ENCODE measurements around the gene C13orf46. TPM values are rescaled to one million over a fixed set of nuclear protein-coding genes. Genes with fewer than 3 reads are reported as not detected.

Gene C13orf46
- total RNA-seq, 1 experiment from 2014 or later: not detected

- no peaks in the 10 kb centered on the region for H3K4me1 Mint-ChIP-seq (ENCODE audit: low read depth, unreplicated experiment)
- H3K4me3 Mint-ChIP-seq (ENCODE audit: unreplicated experiment): no peak overlapping the region
- H3K36me3 Mint-ChIP-seq (ENCODE audit: insufficient read depth, unreplicated experiment): peaks cover 20% of the 10 kb centered on the region
- intact Hi-C loops (cut with micrococcal nuclease; ENCODE audit: unreplicated experiment): no loop called here
- no peak overlapping the region for H3K4me3 ChIP-seq (ENCODE audit: low read depth, low read length)
- DNase-seq: no peak
- H3K4me1 ChIP-seq: no peaks in the 10 kb centered on the region
- BruUV-seq (replicated peaks): no TSS peak
- no peaks in the 10 kb centered on the region for H3K36me3 ChIP-seq (ENCODE audit: control insufficient read depth, insufficient read depth, low read length)
- no peaks in the 10 kb centered on the region for H3K27me3 ChIP-seq (replicated peaks; ENCODE audit: control insufficient read depth, insufficient read depth, low read length)
- H3K27ac Mint-ChIP-seq (ENCODE audit: unreplicated experiment): no peak overlapping the region
- H3K9me3 ChIP-seq: peaks cover 15% of the 10 kb centered on the region; the same call in 1 of the 2 replicates
- ChIA-PET CTCF (no interaction called here), POLR2A (no interaction called here)
- peaks cover 59% of the 10 kb centered on the region for H3K9me3 Mint-ChIP-seq (ENCODE audit: unreplicated experiment)
- no peak for TF ChIP-seq CTCF (IDR thresholded peaks at IDR 0.05; ENCODE audit: insufficient read depth in 1 of 2, low read depth in 1 of 2, low read length in 1 of 2, severe bottlenecking in 1 of 2, unreplicated experiment in 1 of 2)
- H3K27me3 Mint-ChIP-seq (ENCODE audit: insufficient read depth, unreplicated experiment): peaks cover 3% of the 10 kb centered on the region
Measured at GRCh38 chr13:113960276-113960948, 13.5 kb downstream of the C13orf46 start.

GRCh38 chr13:113959198-113959597 lies 14.7 kb downstream of the C13orf46 start:
- no peaks in the 10 kb centered on the region for H3K36me3 ChIP-seq (ENCODE audit: control insufficient read depth, insufficient read depth, low read length)
- Mint-ChIP-seq H3K9me3 (ENCODE audit: unreplicated experiment) (peaks cover 71% of the 10 kb centered on the region), H3K27ac (ENCODE audit: unreplicated experiment) (no peak overlapping the region), H3K36me3 (ENCODE audit: insufficient read depth, unreplicated experiment) (peaks cover 26% of the 10 kb centered on the region), H3K4me3 (ENCODE audit: unreplicated experiment) (no peak overlapping the region), H3K4me1 (ENCODE audit: low read depth, unreplicated experiment) (no peaks in the 10 kb centered on the region), H3K27me3 (ENCODE audit: insufficient read depth, unreplicated experiment) (peaks cover 3% of the 10 kb centered on the region)
- peaks cover 15% of the 10 kb centered on the region; the same call in 1 of the 2 replicates for H3K9me3 ChIP-seq
- POLR2A ChIA-PET: no interaction called here
- intact Hi-C loops (cut with micrococcal nuclease; ENCODE audit: unreplicated experiment): no loop called here
- H3K4me1 ChIP-seq: no peaks in the 10 kb centered on the region
- no TSS peak for BruUV-seq (replicated peaks)
- no peak for DNase-seq
- CTCF ChIA-PET: no interaction called here
- TF ChIP-seq CTCF (IDR thresholded peaks at IDR 0.05; ENCODE audit: insufficient read depth in 1 of 2, low read depth in 1 of 2, low read length in 1 of 2, severe bottlenecking in 1 of 2, unreplicated experiment in 1 of 2): no peak
- no peak overlapping the region for H3K4me3 ChIP-seq (ENCODE audit: low read depth, low read length)
- no peaks in the 10 kb centered on the region for H3K27me3 ChIP-seq (replicated peaks; ENCODE audit: control insufficient read depth, insufficient read depth, low read length)

GRCh38 chr13:113958373-113958772 lies 15.5 kb downstream of the C13orf46 start:
- H3K4me1 ChIP-seq: no peaks in the 10 kb centered on the region
- TF ChIP-seq CTCF (IDR thresholded peaks at IDR 0.05; ENCODE audit: insufficient read depth in 1 of 2, low read depth in 1 of 2, low read length in 1 of 2, severe bottlenecking in 1 of 2, unreplicated experiment in 1 of 2): no peak
- no TSS peak for BruUV-seq (replicated peaks)
- Mint-ChIP-seq H3K4me1 (ENCODE audit: low read depth, unreplicated experiment) (no peaks in the 10 kb centered on the region), H3K36me3 (ENCODE audit: insufficient read depth, unreplicated experiment) (peaks cover 26% of the 10 kb centered on the region), H3K4me3 (ENCODE audit: unreplicated experiment) (no peak overlapping the region), H3K27me3 (ENCODE audit: insufficient read depth, unreplicated experiment) (peaks cover 3% of the 10 kb centered on the region), H3K27ac (ENCODE audit: unreplicated experiment) (no peak overlapping the region), H3K9me3 (ENCODE audit: unreplicated experiment) (peaks cover 71% of the 10 kb centered on the region)
- POLR2A ChIA-PET: no interaction called here
- no peaks in the 10 kb centered on the region for H3K36me3 ChIP-seq (ENCODE audit: control insufficient read depth, insufficient read depth, low read length)
- DNase-seq: no peak
- no peak overlapping the region for H3K4me3 ChIP-seq (ENCODE audit: low read depth, low read length)
- CTCF ChIA-PET: no interaction called here
- H3K9me3 ChIP-seq: peaks cover 15% of the 10 kb centered on the region; the same call in 1 of the 2 replicates
- intact Hi-C loops (cut with micrococcal nuclease; ENCODE audit: unreplicated experiment): no loop called here
- no peaks in the 10 kb centered on the region for H3K27me3 ChIP-seq (replicated peaks; ENCODE audit: control insufficient read depth, insufficient read depth, low read length)
